ENCODE data around the gene MORN1. TPM values are rescaled to one million over a fixed set of nuclear protein-coding genes. Genes with fewer than 3 reads are reported as not detected.

MORN1 gene
- total and polyA plus RNA-seq, 4 donors, result 2.3 to 6.9 (median 3.6) TPM

GRCh38 chr1:2412773-2413494 lies 21.6 kb upstream of the MORN1 start:
- DNase-seq (ENCODE audit: low spot score), result peak; percentile 44
- Histone ChIP-seq H3K4me1 (ENCODE audit: control insufficient read depth in 4 of 4, insufficient read depth in 4 of 4, low read length in 3 of 4) (peaks cover 19 to 60% (median 55%) of the 10 kb centered on the region in 4 donors), H3K4me3 (ENCODE audit: low read depth in 1 of 3, low read length in 3 of 3) (peak overlapping the region; percentile 68 to 93 (median 90)), H3K27me3 (ENCODE audit: control insufficient read depth in 4 of 4, insufficient read depth in 4 of 4, low read length in 3 of 4) (no peaks in the 10 kb centered on the region), H3K9me3 (ENCODE audit: control insufficient read depth in 4 of 4, low read length in 3 of 4) (no peaks in the 10 kb centered on the region), H3K27ac (ENCODE audit: low read depth in 1 of 2, low read length in 2 of 2) (peak overlapping the region; percentile 77 to 95), H3K9ac (ENCODE audit: low read depth in 1 of 2, low read length in 2 of 2) (peak overlapping the region; percentile 7 to 82), H3K36me3 (ENCODE audit: control insufficient read depth in 4 of 4, insufficient read depth in 3 of 4, low read depth in 1 of 4, low read length in 3 of 4) (peaks cover 0 to 2% (median 0%) of the 10 kb centered on the region in 4 donors)
- WGBS, result under 1% methylated on average over 66 of the region's 66 CpGs
- TF ChIP-seq JUND (IDR thresholded peaks at IDR 0.05), result no peak
- peak; percentile 41 for TF ChIP-seq SP1 (IDR thresholded peaks at IDR 0.05)
- TF ChIP-seq NR2F2 (IDR thresholded peaks at IDR 0.05), result no peak
- no peak for TF ChIP-seq RXRA (IDR thresholded peaks at IDR 0.05)
- TF ChIP-seq FOXA2 (IDR thresholded peaks at IDR 0.05), result no peak
- no peak for TF ChIP-seq HNF4A (conservative IDR thresholded peaks at IDR 0.05)
- TF ChIP-seq CTCF (IDR thresholded peaks at IDR 0.05; ENCODE audit: low read depth, low read length, missing input control), result no peak
- TF ChIP-seq TAF1 (conservative IDR thresholded peaks at IDR 0.05), result no peak
- no peak for TF ChIP-seq FOXA1 (IDR thresholded peaks at IDR 0.05)

GRCh38 chr1:2412395-2412772 lies 21.0 kb upstream of the MORN1 start, which contains the start of gene PEX10:
TSS of gene PEX10 (minus strand) at chr1:2412564. CDS start at chr1:2412502, 62 bp downstream.
- Histone ChIP-seq H3K4me1 (ENCODE audit: control insufficient read depth in 4 of 4, insufficient read depth in 4 of 4, low read length in 3 of 4) (peaks cover 19 to 65% (median 59%) of the 10 kb centered on the region in 4 donors), H3K9ac (ENCODE audit: low read depth in 1 of 2, low read length in 2 of 2) (peak within 1 kb of the TSS; percentile 29 to 82), H3K27me3 (ENCODE audit: control insufficient read depth in 4 of 4, insufficient read depth in 4 of 4, low read length in 3 of 4) (no peaks in the 10 kb centered on the region), H3K36me3 (ENCODE audit: control insufficient read depth in 4 of 4, insufficient read depth in 3 of 4, low read depth in 1 of 4, low read length in 3 of 4) (peaks cover 0 to 2% (median 0%) of the 10 kb centered on the region in 4 donors), H3K9me3 (ENCODE audit: control insufficient read depth in 4 of 4, low read length in 3 of 4) (no peaks in the 10 kb centered on the region), H3K27ac (ENCODE audit: low read depth in 1 of 2, low read length in 2 of 2) (peak within 1 kb of the TSS; percentile 81 to 95), H3K4me3 (ENCODE audit: low read depth in 1 of 3, low read length in 3 of 3) (peak within 1 kb of the TSS; percentile 73 to 93 (median 90))
- TF ChIP-seq SP1 (IDR thresholded peaks at IDR 0.05), result peak; percentile 48
- no peak for TF ChIP-seq NR2F2 (IDR thresholded peaks at IDR 0.05)
- TF ChIP-seq TAF1 (conservative IDR thresholded peaks at IDR 0.05), result no peak
- TF ChIP-seq JUND (IDR thresholded peaks at IDR 0.05), result no peak
- TF ChIP-seq EGR1 (IDR thresholded peaks at IDR 0.05; ENCODE audit: low read depth in 2 of 2), result peak in 1 of 2 donors; percentile 67
- TF ChIP-seq GABPA (IDR thresholded peaks at IDR 0.05 in 1 of 2, conservative IDR thresholded peaks at IDR 0.05 in 1 of 2), result peak in 1 of 2 donors; percentile 79
- TF ChIP-seq REST (IDR thresholded peaks at IDR 0.05), result no peak
- no peak for TF ChIP-seq CTCF (IDR thresholded peaks at IDR 0.05; ENCODE audit: low read depth, low read length, missing input control)
- WGBS, result under 1% methylated on average over 55 of the region's 55 CpGs
- peak; percentile 99 for DNase-seq (ENCODE audit: low spot score)

Data from liver (tissue), 9 donors.